Measurements from ENCODE around the gene DHRS11. TPM values are rescaled to one million over a fixed set of nuclear protein-coding genes. Genes with fewer than 3 reads are reported as not detected.

Gene DHRS11
- total RNA-seq, 1 experiment from 2014 or later = 53.3 TPM

GRCh38 chr17:36641331-36641876 lies 49.7 kb downstream of the DHRS11 start:
- CTCF ChIA-PET = interaction anchor here (0.7 to 1.1 kb wide), 2 partner anchors 39 to 1683 kb away, joined by 3 to 4 read pairs; no protein-coding TSS in a partner anchor
- BruUV-seq (replicated peaks) = no TSS peak

GRCh38 chr17:36641877-36642845 lies 50.5 kb downstream of the DHRS11 start:
- Mint-ChIP-seq H3K9me3 (ENCODE audit: low read depth, unreplicated experiment) (no peaks in the 10 kb centered on the region), H3K27me3 (ENCODE audit: unreplicated experiment) (peaks cover 100% of the 10 kb centered on the region), H3K4me3 (ENCODE audit: low read depth, unreplicated experiment) (peak overlapping the region; percentile 42), H3K27ac (ENCODE audit: unreplicated experiment) (no peak overlapping the region), H3K4me1 (ENCODE audit: low read depth, unreplicated experiment) (no peaks in the 10 kb centered on the region), H3K36me3 (ENCODE audit: insufficient read depth, unreplicated experiment) (no peaks in the 10 kb centered on the region)
- BruUV-seq (replicated peaks) = no TSS peak
- intact Hi-C loops (cut with micrococcal nuclease; ENCODE audit: unreplicated experiment) = no loop called here
- CTCF ChIA-PET = interaction anchor here (0.5 to 1.1 kb wide), 3 partner anchors 39 to 406 kb away, joined by 3 to 8 read pairs (median 3); no protein-coding TSS in a partner anchor
- no peak for DNase-seq
- no peak for TF ChIP-seq CTCF (IDR thresholded peaks at IDR 0.05; ENCODE audit: unreplicated experiment)

More at GRCh38 chr17:36641331-36641876, 49.7 kb downstream of the DHRS11 start:
- no peaks in the 10 kb centered on the region for H3K9me3 Mint-ChIP-seq (ENCODE audit: low read depth, unreplicated experiment)
- TF ChIP-seq CTCF (IDR thresholded peaks at IDR 0.05; ENCODE audit: unreplicated experiment) = no peak
- H3K27ac Mint-ChIP-seq (ENCODE audit: unreplicated experiment) = no peak overlapping the region
- intact Hi-C loops (cut with micrococcal nuclease; ENCODE audit: unreplicated experiment) = no loop called here
- no peak for DNase-seq
- H3K4me3 Mint-ChIP-seq (ENCODE audit: low read depth, unreplicated experiment) = peak overlapping the region; percentile 42
- H3K4me1 Mint-ChIP-seq (ENCODE audit: low read depth, unreplicated experiment) = no peaks in the 10 kb centered on the region
- H3K27me3 Mint-ChIP-seq (ENCODE audit: unreplicated experiment) = peaks cover 100% of the 10 kb centered on the region
- H3K36me3 Mint-ChIP-seq (ENCODE audit: insufficient read depth, unreplicated experiment) = no peaks in the 10 kb centered on the region

GRCh38 chr17:36643086-36643685 lies 51.5 kb downstream of the DHRS11 start:
- no peaks in the 10 kb centered on the region for H3K9me3 Mint-ChIP-seq (ENCODE audit: low read depth, unreplicated experiment)
- no TSS peak for BruUV-seq (replicated peaks)
- peaks cover 100% of the 10 kb centered on the region for H3K27me3 Mint-ChIP-seq (ENCODE audit: unreplicated experiment)
- intact Hi-C loops (cut with micrococcal nuclease; ENCODE audit: unreplicated experiment) = no loop called here
- no peaks in the 10 kb centered on the region for H3K4me1 Mint-ChIP-seq (ENCODE audit: low read depth, unreplicated experiment)
- no peak overlapping the region for H3K4me3 Mint-ChIP-seq (ENCODE audit: low read depth, unreplicated experiment)
- CTCF ChIA-PET = interaction anchor here (0.6 to 1.2 kb wide), 5 partner anchors 10 to 405 kb away, joined by 3 to 6 read pairs (median 3); no protein-coding TSS in a partner anchor
- no peak for DNase-seq
- H3K27ac Mint-ChIP-seq (ENCODE audit: unreplicated experiment) = no peak overlapping the region
- TF ChIP-seq CTCF (IDR thresholded peaks at IDR 0.05; ENCODE audit: unreplicated experiment) = no peak
- no peaks in the 10 kb centered on the region for H3K36me3 Mint-ChIP-seq (ENCODE audit: insufficient read depth, unreplicated experiment)

- CTCF ChIA-PET = no interaction called here
- TF ChIP-seq CTCF (IDR thresholded peaks at IDR 0.05; ENCODE audit: unreplicated experiment) = no peak
- H3K27ac Mint-ChIP-seq (ENCODE audit: unreplicated experiment) = no peak overlapping the region
- no TSS peak for BruUV-seq (replicated peaks)
- H3K27me3 Mint-ChIP-seq (ENCODE audit: unreplicated experiment) = peaks cover 100% of the 10 kb centered on the region
- intact Hi-C loops (cut with micrococcal nuclease; ENCODE audit: unreplicated experiment) = no loop called here
- H3K9me3 Mint-ChIP-seq (ENCODE audit: low read depth, unreplicated experiment) = no peaks in the 10 kb centered on the region
- H3K36me3 Mint-ChIP-seq (ENCODE audit: insufficient read depth, unreplicated experiment) = no peaks in the 10 kb centered on the region
- H3K4me1 Mint-ChIP-seq (ENCODE audit: low read depth, unreplicated experiment) = no peaks in the 10 kb centered on the region
- H3K4me3 Mint-ChIP-seq (ENCODE audit: low read depth, unreplicated experiment) = no peak overlapping the region
- DNase-seq = no peak
Observed at GRCh38 chr17:36645422-36645821, 53.7 kb downstream of the DHRS11 start.
